GM21737 (cell line): ENCODE results near the gene RNASE8.

Experiments
- ATAC-seq: cut with Tn5 transposase; IDR thresholded peaks from one replicate; pipeline ENCODE4 v1.9.1; 2021; ENCODE audit warnings: mild to moderate bottlenecking, moderate library complexity; ENCODE audit not compliant: unreplicated experiment

The RNASE8 gene

GRCh38 chr14:21050597-21050996 is 7.0 kb upstream of the RNASE8 start:
- ATAC-seq, result no peak

DNA sequence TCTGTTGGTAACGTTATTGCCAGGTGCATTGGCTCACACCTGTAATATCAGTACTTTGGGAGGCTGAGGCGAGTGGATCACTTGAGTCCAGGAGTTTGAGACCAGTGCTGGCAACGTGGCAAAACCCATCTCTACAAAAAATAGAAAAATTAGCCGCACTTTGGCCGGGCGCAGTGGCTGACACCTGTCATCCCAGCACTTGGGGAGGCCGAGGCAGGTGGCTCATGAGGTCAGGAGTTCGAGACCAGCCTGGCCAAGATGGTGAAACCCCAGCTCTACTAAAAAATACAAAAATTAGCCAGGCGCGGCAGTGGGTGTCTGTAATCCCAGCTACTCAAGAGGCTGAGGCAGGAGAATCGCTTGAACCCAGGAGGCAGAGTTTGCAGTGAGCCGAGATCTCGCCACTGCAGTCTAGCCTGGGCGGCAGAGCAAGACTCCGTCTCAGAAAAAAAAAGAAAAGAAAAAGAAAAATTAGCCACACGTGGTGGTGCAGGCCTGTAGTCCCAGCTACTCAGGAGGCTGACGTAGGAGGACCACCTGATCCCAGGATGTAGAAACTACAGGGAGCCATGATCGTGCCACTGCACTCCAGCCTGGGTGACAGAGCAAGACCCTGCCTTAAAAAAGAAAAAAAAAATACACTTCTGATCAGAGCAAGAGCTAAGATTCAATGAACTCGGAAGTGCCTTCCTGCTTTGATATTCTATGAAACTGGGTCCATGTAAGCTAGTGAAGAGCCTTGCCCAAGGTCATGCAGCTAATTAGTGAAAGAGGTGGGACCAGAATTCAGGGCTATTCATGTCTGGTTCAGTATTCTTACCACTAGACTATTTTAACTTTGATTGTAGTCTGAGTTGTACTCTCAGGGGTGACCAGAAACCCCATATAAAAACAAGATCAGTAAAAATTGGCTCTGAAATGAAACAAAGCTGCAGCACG is 4.2 kb upstream of the RNASE8 start:
- ATAC-seq, result no peak

DNA sequence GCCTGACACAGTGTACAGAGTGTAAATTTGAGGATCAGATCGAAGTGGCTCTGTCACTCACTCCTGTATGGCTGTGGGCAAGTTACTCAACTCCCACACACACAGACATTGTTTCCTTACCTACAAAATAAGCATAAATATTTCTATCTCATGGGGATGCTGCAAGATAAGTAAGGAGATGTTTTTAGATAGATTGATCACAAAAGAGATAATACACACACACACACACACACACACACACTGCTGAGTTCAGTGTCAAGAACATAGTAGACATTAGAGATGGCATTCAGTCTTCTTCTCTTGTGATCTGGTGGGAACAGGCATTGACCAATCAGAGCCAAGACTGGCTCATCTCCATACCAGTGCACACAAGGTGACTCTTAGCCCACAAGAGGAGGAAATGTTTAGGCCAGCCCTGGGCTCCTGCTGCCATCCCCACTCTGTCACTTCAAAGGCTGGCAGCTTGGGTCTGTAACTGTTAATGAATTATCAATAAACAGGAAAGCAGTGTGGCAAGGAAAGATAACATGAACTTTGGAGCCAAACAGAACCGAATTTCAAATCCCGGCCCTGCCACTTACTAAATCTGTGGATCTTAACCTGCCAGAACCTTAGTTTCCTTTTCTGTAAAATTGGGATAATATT is 3.4 kb upstream of the RNASE8 start:
- ATAC-seq, result no peak

GRCh38 chr14:21054768-21055145 is 2.9 kb upstream of the RNASE8 start:
- no peak for ATAC-seq

GRCh38 chr14:21055432-21056117 is 2.0 kb upstream of the RNASE8 start:
- ATAC-seq, result no peak

- no peak for ATAC-seq
These were observed 980 bp upstream of the RNASE8 start for GRCh38 chr14:21056520-21057163.

GRCh38 chr14:21058903-21059302 is 1.3 kb downstream of the RNASE8 start:
- ATAC-seq, result no peak

- ATAC-seq, result no peak
These were observed 2.4 kb downstream of the RNASE8 start for GRCh38 chr14:21059842-21060613.

- ATAC-seq, result no peak
These were observed 3.2 kb downstream of the RNASE8 start for GRCh38 chr14:21060614-21061346.

- no peak for ATAC-seq
These were observed 3.7 kb downstream of the RNASE8 start for GRCh38 chr14:21061347-21061668.

DNA sequence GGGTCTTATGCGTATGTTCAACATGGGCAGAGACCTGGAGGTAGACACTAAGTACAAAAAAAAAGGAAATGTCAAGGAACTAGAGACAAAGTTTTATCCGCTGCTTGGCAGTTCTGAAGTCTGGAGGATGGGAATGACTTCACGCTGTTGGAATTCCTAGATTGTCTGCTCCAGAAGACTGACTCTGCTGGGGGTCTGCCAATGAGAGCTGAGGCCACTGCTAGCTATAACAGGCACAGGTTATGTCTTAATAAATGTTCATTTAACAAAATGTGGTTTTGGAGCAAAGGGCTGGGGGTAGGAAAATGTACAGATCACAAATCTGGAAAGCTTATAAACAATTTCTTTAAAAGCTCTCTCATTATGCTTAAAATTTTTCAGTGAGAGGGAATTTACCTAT is 5.9 kb downstream of the RNASE8 start:
- no peak for ATAC-seq

DNA sequence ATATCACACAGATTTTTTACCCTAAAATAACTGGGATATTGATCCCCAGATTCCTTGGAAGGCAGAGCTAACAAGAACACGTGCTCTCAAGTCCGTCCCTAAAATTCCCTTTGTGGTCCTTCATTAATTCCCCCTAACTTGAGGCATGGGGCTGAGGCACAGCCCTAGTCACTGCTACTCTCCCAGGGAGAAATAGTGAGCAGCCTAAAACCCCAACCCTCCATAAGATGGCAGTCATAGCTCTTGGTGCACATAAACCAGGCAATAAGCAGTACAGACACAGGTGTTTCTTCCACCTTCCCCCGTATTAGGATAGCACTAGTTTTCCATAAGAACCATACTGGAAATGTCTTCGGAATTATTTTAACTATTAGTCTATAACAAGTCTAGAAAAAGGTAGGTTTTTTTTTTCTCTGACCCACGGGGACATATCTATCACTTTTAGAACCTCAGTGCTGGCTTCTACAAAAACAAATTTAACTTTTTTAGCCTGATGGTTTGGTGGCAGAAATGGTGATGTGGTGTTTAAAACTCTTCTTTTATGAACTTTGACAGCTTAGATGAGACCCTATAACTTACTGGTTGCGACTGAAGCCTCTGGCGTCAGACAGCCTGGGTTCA is 9.4 kb downstream of the RNASE8 start:
- ATAC-seq, result no peak

- ATAC-seq, result no peak
These were observed 11.1 kb downstream of the RNASE8 start for GRCh38 chr14:21068521-21069387.

DNA sequence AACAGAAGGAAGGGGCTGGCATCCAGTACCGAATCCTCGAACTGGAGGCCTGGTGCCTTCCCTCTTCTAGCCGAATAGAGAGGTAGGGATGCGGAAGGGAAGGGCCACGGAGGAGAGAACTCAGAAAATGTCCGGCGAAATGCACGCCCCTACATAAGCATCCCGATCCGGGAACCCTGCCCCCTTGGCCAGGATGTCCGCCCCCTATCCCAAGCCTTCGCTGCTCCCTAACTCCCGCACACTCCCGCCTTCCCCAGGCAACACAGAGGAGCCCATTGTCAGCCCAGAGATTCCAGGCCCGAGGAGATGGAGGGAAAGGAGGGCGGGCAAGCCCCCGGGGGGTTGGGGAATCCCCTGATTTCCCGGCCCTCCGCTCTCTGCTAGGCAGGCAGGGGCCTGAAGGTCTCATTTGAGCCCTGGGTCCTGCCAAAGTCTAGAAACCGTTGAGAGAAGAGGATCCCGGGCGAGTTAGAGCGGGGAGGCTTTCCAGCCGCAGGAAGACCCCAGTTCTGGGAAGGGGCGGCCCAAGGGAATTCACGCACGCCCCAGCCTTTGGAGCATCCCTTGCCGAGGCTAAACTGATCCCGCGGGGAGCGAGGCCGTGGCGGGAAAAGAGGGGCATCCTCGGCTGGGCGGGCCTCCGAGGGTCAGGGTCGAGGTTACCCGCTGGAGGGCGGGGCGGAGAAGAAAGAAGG is 11.9 kb downstream of the RNASE8 start:
- ATAC-seq, result no peak

DNA sequence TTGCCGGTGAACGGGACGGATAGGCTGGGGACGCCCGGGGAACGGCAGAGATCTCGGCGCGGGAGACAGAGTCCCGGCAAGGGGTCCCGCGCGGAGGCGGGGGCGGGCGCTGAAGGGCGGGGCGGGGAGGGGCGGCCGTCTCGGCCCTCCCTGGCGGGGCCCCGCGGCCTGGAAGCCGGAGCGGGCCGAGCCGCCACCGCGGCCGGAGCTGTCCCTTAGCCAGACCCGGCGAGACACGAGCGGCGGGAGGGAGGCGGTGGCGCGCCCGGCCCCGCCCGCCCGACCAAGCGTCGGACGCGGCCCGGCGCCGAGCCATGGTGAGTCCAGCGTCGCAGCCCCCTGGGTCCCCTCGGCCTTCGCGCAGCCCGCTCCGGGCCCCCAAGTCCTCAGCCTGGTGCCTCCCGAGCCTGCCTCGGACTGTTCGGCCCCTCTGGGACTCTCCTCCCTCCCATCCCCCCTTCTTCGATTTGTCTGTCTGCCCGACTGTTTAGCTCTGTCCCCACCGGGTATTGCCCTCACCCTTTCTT is 12.5 kb downstream of the RNASE8 start, which contains the start of gene ARHGEF40:
Gene ARHGEF40, plus strand, starts transcription at position 222 of the 527 bp plus-strand sequence. Its CDS starts 93 bp downstream, at position 315.
- ATAC-seq, result no peak

DNA sequence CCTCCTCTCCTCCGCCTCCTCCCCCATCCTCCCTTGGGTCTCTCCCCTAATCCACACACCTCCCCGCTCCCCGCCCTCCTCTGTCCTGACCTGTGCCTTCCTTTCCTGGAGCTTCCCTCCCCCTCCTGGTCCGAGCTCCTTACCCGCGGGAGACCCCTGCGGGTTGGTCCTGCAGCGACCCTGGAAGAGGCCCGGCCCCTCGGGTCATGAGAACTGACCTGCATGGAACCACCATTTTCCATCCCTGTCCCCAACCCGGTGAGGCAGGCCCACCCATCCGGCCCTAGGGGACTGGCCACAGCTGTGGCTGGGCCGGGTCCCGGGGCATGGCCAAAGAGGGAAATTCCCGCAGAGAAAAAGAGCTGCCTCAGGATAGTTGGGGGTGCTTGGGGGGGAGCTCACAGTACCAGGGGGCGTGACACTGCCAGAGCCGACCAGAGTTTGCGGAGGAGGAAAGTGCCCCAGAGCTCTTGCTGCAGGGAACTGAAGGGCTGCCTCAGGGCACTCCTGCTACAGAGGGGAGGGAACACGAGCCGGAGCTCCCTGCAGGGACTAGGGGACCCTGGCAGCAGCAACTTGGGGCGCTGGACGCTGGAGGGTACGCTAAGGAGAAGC is 13.1 kb downstream of the RNASE8 start:
- ATAC-seq, result no peak
